Muscle of leg (tissue), 11 donors: ENCODE results near the gene OCA2. TPM values are rescaled to one million over a fixed set of nuclear protein-coding genes. Genes with fewer than 3 reads are reported as not detected.
"Not testable (repeated sequence)": the region's sequence is repeated elsewhere in the genome, so short reads cannot be mapped to it uniquely, and the experiment has no call there.

Source experiments
- DNase-seq: peaks from one replicate; pipeline ENCODE4 v3.0.0; 2013
- H3K27ac ChIP-seq: one replicate; pipeline ENCODE4 v1.5.1; 2013; ENCODE audit warnings: mild to moderate bottlenecking, low read length, control low read depth
- H3K27me3 ChIP-seq: one replicate; pipeline ENCODE4 v1.6.1; 2013; ENCODE audit warnings: low read length; ENCODE audit not compliant: control insufficient read depth, insufficient read depth
- H3K36me3 ChIP-seq: one replicate; pipeline ENCODE4 v1.6.1; 2013; ENCODE audit warnings: low read length; ENCODE audit not compliant: control insufficient read depth, insufficient read depth
- H3K4me1 ChIP-seq: one replicate; pipeline ENCODE4 v1.6.1; 2013; ENCODE audit warnings: low read length; ENCODE audit not compliant: control insufficient read depth, insufficient read depth
- H3K4me3 ChIP-seq: one replicate; pipeline ENCODE4 v1.5.1; 2013; ENCODE audit warnings: low read length, control low read depth
- H3K9me3 ChIP-seq: replicated peaks from 2 replicates; pipeline ENCODE4 v1.6.1; 2013; ENCODE audit warnings: low read depth, low read length; ENCODE audit not compliant: control insufficient read depth
- WGBS: methylation state at CpG from one replicate; pipeline ENCODE4 v1.1.5; 2013; ENCODE audit warnings: missing lambda C conversion rate; ENCODE audit not compliant: insufficient coverage; 5-methylcytosine and 5-hydroxymethylcytosine counted together
- polyA plus RNA-seq, 8 donors: library from polyadenylated mRNA; unstranded; fragments of 120-200 nt; gene quantifications; one replicate each; pipeline versions ENCODE4 v1.2.1 to v1.2.3, GENCODE V29; 2013; ENCODE audit warnings: inconsistent platforms in 1 of 8, low replicate concordance in 1 of 8; ENCODE audit not compliant: insufficient read length in 8 of 8, insufficient read depth in 1 of 8
- total RNA-seq: library from RNA; stranded (reverse); fragments of 120-200 nt; gene quantifications from one replicate; pipeline ENCODE4 v1.2.4, GENCODE V29; 2013

The OCA2 gene
- total and polyA plus RNA-seq, 9 donors = 1.9 to 5.3 (median 3.6) TPM

- WGBS = 43% methylated on average over 8 of the region's 8 CpGs
- Histone ChIP-seq H3K9me3 (no peaks in the 10 kb centered on the region), H3K27me3 (no peaks in the 10 kb centered on the region), H3K4me3 (no peak overlapping the region), H3K36me3 (peaks cover 3% of the 10 kb centered on the region), H3K4me1 (no peaks in the 10 kb centered on the region), H3K27ac (no peak overlapping the region)
- DNase-seq = no peak
Measured at GRCh38 chr15:27956285-27956684, 142.8 kb downstream of the OCA2 start.

GRCh38 chr15:27955087-27955486, 144.0 kb downstream of the OCA2 start:
- Histone ChIP-seq H3K27me3 (no peaks in the 10 kb centered on the region), H3K27ac (no peak overlapping the region), H3K9me3 (no peaks in the 10 kb centered on the region), H3K36me3 (peaks cover 3% of the 10 kb centered on the region), H3K4me1 (no peaks in the 10 kb centered on the region), H3K4me3 (no peak overlapping the region)
- no peak for DNase-seq
- 97% methylated on average over 5 of the region's 10 CpGs for WGBS

GRCh38 chr15:27952593-27952992, 146.5 kb downstream of the OCA2 start:
- WGBS = 100% methylated on average over 2 of the region's 6 CpGs
- H3K27ac ChIP-seq, H3K9me3 ChIP-seq, H3K4me1 ChIP-seq, H3K36me3 ChIP-seq, DNase-seq, H3K27me3 ChIP-seq, H3K4me3 ChIP-seq: not testable (repeated sequence)

- no peak for DNase-seq
Measured at GRCh38 chr15:27951191-27951890, 147.8 kb downstream of the OCA2 start.

GRCh38 chr15:27949089-27949488, 150.0 kb downstream of the OCA2 start:
- Histone ChIP-seq H3K27me3 (no peaks in the 10 kb centered on the region), H3K4me1 (no peaks in the 10 kb centered on the region), H3K4me3 (no peak overlapping the region)

More at GRCh38 chr15:27951191-27951890, 147.8 kb downstream of the OCA2 start:
- H3K27ac ChIP-seq = no peak overlapping the region
- H3K4me1 ChIP-seq = no peaks in the 10 kb centered on the region
- H3K36me3 ChIP-seq = peaks cover 3% of the 10 kb centered on the region
- no peaks in the 10 kb centered on the region for H3K9me3 ChIP-seq
- WGBS = 93% methylated on average over 11 of the region's 13 CpGs
- no peaks in the 10 kb centered on the region for H3K27me3 ChIP-seq
- H3K4me3 ChIP-seq = no peak overlapping the region

GRCh38 chr15:27939246-27939645, 159.9 kb downstream of the OCA2 start:
- Histone ChIP-seq H3K36me3 (no peaks in the 10 kb centered on the region), H3K27me3 (no peaks in the 10 kb centered on the region)
- WGBS = no CpG with 5 or more reads among the region's 2 CpGs

More at GRCh38 chr15:27949089-27949488, 150.0 kb downstream of the OCA2 start:
- Histone ChIP-seq H3K36me3 (no peaks in the 10 kb centered on the region), H3K27ac (no peak overlapping the region), H3K9me3 (no peaks in the 10 kb centered on the region)
- DNase-seq = no peak
- 88% methylated on average over 8 of the region's 10 CpGs for WGBS

GRCh38 chr15:27937851-27938250, 161.3 kb downstream of the OCA2 start:
- WGBS = no CpG with 5 or more reads among the region's 1 CpG
- DNase-seq = no peak
- no peaks in the 10 kb centered on the region for H3K36me3 ChIP-seq

More at GRCh38 chr15:27939246-27939645, 159.9 kb downstream of the OCA2 start:
- Histone ChIP-seq H3K4me3 (no peak overlapping the region), H3K9me3 (no peaks in the 10 kb centered on the region), H3K4me1 (no peaks in the 10 kb centered on the region), H3K27ac (no peak overlapping the region)
- DNase-seq = no peak

GRCh38 chr15:27936164-27936563, 163.0 kb downstream of the OCA2 start:
- Histone ChIP-seq H3K27ac (no peak overlapping the region), H3K9me3 (peaks cover 6% of the 10 kb centered on the region), H3K4me1 (no peaks in the 10 kb centered on the region), H3K4me3 (no peak overlapping the region), H3K36me3 (no peaks in the 10 kb centered on the region), H3K27me3 (no peaks in the 10 kb centered on the region)
- WGBS = 56% methylated on average over 1 of the region's 2 CpGs
- no peak for DNase-seq

More at GRCh38 chr15:27937851-27938250, 161.3 kb downstream of the OCA2 start:
- Histone ChIP-seq H3K4me3 (no peak overlapping the region), H3K27ac (no peak overlapping the region), H3K4me1 (no peaks in the 10 kb centered on the region), H3K27me3 (no peaks in the 10 kb centered on the region), H3K9me3 (peaks cover 2% of the 10 kb centered on the region)

GRCh38 chr15:27935328-27935727, 163.8 kb downstream of the OCA2 start:
- H3K9me3 ChIP-seq = peaks cover 6% of the 10 kb centered on the region
- 72% methylated on average over 2 of the region's 4 CpGs for WGBS
- no peaks in the 10 kb centered on the region for H3K4me1 ChIP-seq
- no peaks in the 10 kb centered on the region for H3K36me3 ChIP-seq
- no peak overlapping the region for H3K27ac ChIP-seq
- H3K27me3 ChIP-seq = no peaks in the 10 kb centered on the region
- H3K4me3 ChIP-seq = no peak overlapping the region
- no peak for DNase-seq

GRCh38 chr15:27934782-27935181, 164.3 kb downstream of the OCA2 start:
- no peaks in the 10 kb centered on the region for H3K4me1 ChIP-seq
- no peak overlapping the region for H3K4me3 ChIP-seq
- DNase-seq = no peak
- H3K27me3 ChIP-seq = no peaks in the 10 kb centered on the region
- peaks cover 6% of the 10 kb centered on the region for H3K9me3 ChIP-seq
- no peaks in the 10 kb centered on the region for H3K36me3 ChIP-seq
- 80% methylated on average over 6 of the region's 9 CpGs for whole genome bisulfite sequencing
- no peak overlapping the region for H3K27ac ChIP-seq
